Suprapubic skin (tissue), 4 donors: Measurements from ENCODE around the gene FHOD3.

Experiments
- POLR2A ChIP-seq, 2 donors: fragments of 450-650 bp; IDR thresholded peaks; one replicate each; pipeline ENCODE4 v1.6.1; 2017; ENCODE audit warnings: antibody characterized with exemption in 2 of 2, mild to moderate bottlenecking in 2 of 2, moderate library complexity in 2 of 2
- POLR2AphosphoS5 ChIP-seq, 3 donors: sonication (generic); formaldehyde crosslinking; IDR thresholded peaks; one replicate each; pipeline ENCODE4 v1.6.1; 2017; ENCODE audit warnings: antibody characterized with exemption in 3 of 3

DNA sequence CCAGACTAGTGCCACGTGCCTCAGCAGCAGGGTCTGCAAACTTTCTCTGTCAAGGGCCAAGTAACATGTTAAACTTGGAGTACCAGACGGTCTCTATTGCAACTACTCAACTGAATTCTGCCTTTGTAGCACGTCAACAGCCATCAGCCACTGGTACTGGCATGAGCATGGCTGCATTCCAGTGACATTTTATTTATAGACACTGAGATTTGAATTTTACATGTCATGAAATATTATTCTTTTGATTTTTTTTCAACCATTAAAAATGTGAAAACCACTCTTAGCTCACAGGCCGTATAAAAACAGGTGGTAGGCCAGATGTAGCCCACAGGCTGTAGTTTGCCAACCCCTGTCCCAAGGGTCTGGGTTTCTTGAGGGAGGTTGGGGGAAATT is 331.6 kb downstream of the FHOD3 start:
- TF ChIP-seq POLR2AphosphoS5 (IDR thresholded peaks at IDR 0.05) (no peak), POLR2A (IDR thresholded peaks at IDR 0.05) (no peak)
